ENCODE data around the gene EP400.

- no peak for TF ChIP-seq CTCF (conservative IDR thresholded peaks at IDR 0.05; ENCODE audit: low read depth, low read length)
- TF ChIP-seq POLR2A (IDR thresholded peaks at IDR 0.05; ENCODE audit: low read depth, low read length): no peak
Measured at GRCh38 chr12:132014915-132015280, 65.2 kb downstream of the EP400 start.
